Right cardiac atrium (tissue), 5 donors: Measurements from ENCODE around the gene PSD4. TPM values are rescaled to one million over a fixed set of nuclear protein-coding genes. Genes with fewer than 3 reads are reported as not detected.
"Not testable (repeated sequence)": the region's sequence is repeated elsewhere in the genome, so short reads cannot be mapped to it uniquely, and the experiment has no call there.

Source experiments
- ATAC-seq, 2 donors: fragments of 200-7000 bp; cut with Tn5 transposase; one replicate each; pipeline versions ENCODE4 v1.8.0 to v1.9.1; 2020; ENCODE audit warnings: moderate library complexity in 2 of 2, mild to moderate bottlenecking in 1 of 2
- DNase-seq, 3 donors: peaks; one replicate each; pipeline ENCODE4 v3.0.0-alpha.2; 2020
- H3K27ac ChIP-seq: one replicate; pipeline ENCODE4 v1.5.1; 2013; ENCODE audit warnings: mild to moderate bottlenecking, low read length, control low read depth, moderate library complexity
- H3K27me3 ChIP-seq: one replicate; pipeline ENCODE4 v1.6.1; 2013; ENCODE audit not compliant: control insufficient read depth, insufficient read depth
- H3K4me1 ChIP-seq: one replicate; pipeline ENCODE4 v1.6.1; 2013; ENCODE audit warnings: low read length; ENCODE audit not compliant: control insufficient read depth, insufficient read depth
- H3K4me3 ChIP-seq: one replicate; pipeline ENCODE4 v1.5.1; 2013; ENCODE audit warnings: low read length, control low read depth
- H3K9me3 ChIP-seq: one replicate; pipeline ENCODE4 v1.6.1; 2013; ENCODE audit warnings: low read length; ENCODE audit not compliant: control insufficient read depth
- WGBS: extraction: QIAGEN DNeasy Blood & Tissue Kit; methylation state at CpG from one replicate; pipeline ENCODE4 v1.1.7; 2013; 5-methylcytosine and 5-hydroxymethylcytosine counted together
- intact Hi-C, 4 donors: fragments of 100-400 bp; cut with DNase I; formaldehyde crosslinking; loops; one replicate each; pipeline versions ENCODE4 v1.11.0 to v1.14.0; 2022 to 2023
- polyA plus RNA-seq: library from polyadenylated mRNA; stranded (reverse); fragments of 200-250 nt; gene quantifications from one replicate; pipeline ENCODE4 v1.2.3, GENCODE V29; 2013
- total RNA-seq, 4 donors: library from RNA; stranded (reverse); fragmentation: NEBNext Ultra II Directional; extraction: Animal tissue kit (Norgen Biotek cat#: 25700); gene quantifications; one replicate each; pipeline ENCODE4 v1.2.1, GENCODE V29; 2021
- donor health status: healthy with polysubstance abuse.
- donor health status: DM: no; HTN: yes; CAD: no.
- donor health status: DM: no; HTN: no; CAD: no.
- donor health status: DM: no; HTN: yes; CAD: no; lungs with severe emphysema.
- donor health status: DM: yes; HTN: yes; CAD: no.

Gene PSD4
- total and polyA plus RNA-seq, 5 donors: 1.0 to 4.0 (median 2.6) TPM

- intact Hi-C loops: no loop called here
- WGBS: 89% methylated on average over 3 of the region's 3 CpGs
- H3K4me3 ChIP-seq: no peak overlapping the region
- ATAC-seq (no peak), DNase-seq (no peak)
- no peaks in the 10 kb centered on the region for H3K27me3 ChIP-seq
- H3K27ac ChIP-seq: no peak overlapping the region
- no peaks in the 10 kb centered on the region for H3K9me3 ChIP-seq
- H3K4me1 ChIP-seq: peaks cover 9% of the 10 kb centered on the region
Measured at GRCh38 chr2:113229795-113230194, 56.0 kb downstream of the PSD4 start.

GRCh38 chr2:113230531-113230930, 56.8 kb downstream of the PSD4 start:
- Histone ChIP-seq H3K27me3 (no peaks in the 10 kb centered on the region), H3K9me3 (no peaks in the 10 kb centered on the region), H3K27ac (no peak overlapping the region), H3K4me1 (peaks cover 9% of the 10 kb centered on the region), H3K4me3 (no peak overlapping the region)
- intact Hi-C loops: no loop called here
- DNase-seq (no peak), ATAC-seq (no peak)
- WGBS: 68% methylated on average over 6 of the region's 6 CpGs

GRCh38 chr2:113231064-113231463, 57.3 kb downstream of the PSD4 start:
- Histone ChIP-seq H3K9me3 (no peaks in the 10 kb centered on the region), H3K27ac (no peak overlapping the region), H3K4me1 (peaks cover 9% of the 10 kb centered on the region), H3K27me3 (no peaks in the 10 kb centered on the region), H3K4me3 (no peak overlapping the region)
- 14% methylated on average over 3 of the region's 3 CpGs for WGBS
- no peak for DNase-seq
- intact Hi-C loops: no loop called here
- peak in 1 of 2 donors; percentile 53 for ATAC-seq

- ATAC-seq: no peak
- 87% methylated on average over 3 of the region's 3 CpGs for WGBS
- intact Hi-C loops: no loop called here
Measured at GRCh38 chr2:113232123-113232522, 58.4 kb downstream of the PSD4 start.

GRCh38 chr2:113232740-113233139, 59.0 kb downstream of the PSD4 start:
- Histone ChIP-seq H3K4me3 (no peak overlapping the region), H3K9me3 (no peaks in the 10 kb centered on the region), H3K27ac (no peak overlapping the region), H3K4me1 (peaks cover 9% of the 10 kb centered on the region), H3K27me3 (no peaks in the 10 kb centered on the region)
- intact Hi-C loops: no loop called here
- ATAC-seq (no peak), DNase-seq (no peak)
- WGBS: 76% methylated on average over 6 of the region's 6 CpGs

More at GRCh38 chr2:113232123-113232522, 58.4 kb downstream of the PSD4 start:
- H3K27me3 ChIP-seq: no peaks in the 10 kb centered on the region
- H3K27ac ChIP-seq: no peak overlapping the region
- DNase-seq: no peak
- H3K9me3 ChIP-seq: no peaks in the 10 kb centered on the region
- peaks cover 9% of the 10 kb centered on the region for H3K4me1 ChIP-seq
- H3K4me3 ChIP-seq: no peak overlapping the region

- H3K9me3 ChIP-seq: no peaks in the 10 kb centered on the region
- peaks cover 9% of the 10 kb centered on the region for H3K4me1 ChIP-seq
- ATAC-seq (peak; percentile 17 to 47), DNase-seq (peak in 2 of 3 donors; percentile 50 to 64)
- intact Hi-C loops: no loop called here
- no peaks in the 10 kb centered on the region for H3K27me3 ChIP-seq
- 77% methylated on average over 9 of the region's 9 CpGs for WGBS
- H3K27ac ChIP-seq: no peak overlapping the region
- no peak overlapping the region for H3K4me3 ChIP-seq
Measured at GRCh38 chr2:113233593-113234550, 60.1 kb downstream of the PSD4 start.

- intact Hi-C loops: no loop called here
- DNase-seq (no peak), ATAC-seq (no peak)
- 90% methylated on average over 16 of the region's 16 CpGs for WGBS
- H3K27me3 ChIP-seq: no peaks in the 10 kb centered on the region
- H3K9me3 ChIP-seq: no peaks in the 10 kb centered on the region
- H3K4me3 ChIP-seq: no peak overlapping the region
- H3K4me1 ChIP-seq: peaks cover 9% of the 10 kb centered on the region
- H3K27ac ChIP-seq: no peak overlapping the region
Measured at GRCh38 chr2:113234721-113235346, 61.1 kb downstream of the PSD4 start.

GRCh38 chr2:113235347-113236226, 61.8 kb downstream of the PSD4 start:
- H3K27me3 ChIP-seq, H3K9me3 ChIP-seq, H3K27ac ChIP-seq, H3K4me1 ChIP-seq, intact Hi-C loops, H3K4me3 ChIP-seq: not testable (repeated sequence)
- ATAC-seq (peak in 1 of 2 donors; percentile 53), DNase-seq (peak in 1 of 3 donors; percentile 82)
- WGBS: 95% methylated on average over 73 of the region's 74 CpGs

GRCh38 chr2:113236367-113237159, 62.8 kb downstream of the PSD4 start:
- Histone ChIP-seq H3K27me3 (no peaks in the 10 kb centered on the region), H3K4me3 (no peak overlapping the region), H3K27ac (no peak overlapping the region), H3K4me1 (peaks cover 18% of the 10 kb centered on the region), H3K9me3 (no peaks in the 10 kb centered on the region)
- WGBS: 95% methylated on average over 37 of the region's 38 CpGs
- ATAC-seq: no peak
- DNase-seq: peak in 2 of 3 donors; percentile 35 to 63
- intact Hi-C loops: no loop called here

GRCh38 chr2:113237604-113238160, 63.9 kb downstream of the PSD4 start:
- Histone ChIP-seq H3K4me3 (no peak overlapping the region), H3K27ac (no peak overlapping the region), H3K27me3 (no peaks in the 10 kb centered on the region), H3K9me3 (no peaks in the 10 kb centered on the region), H3K4me1 (peaks cover 12% of the 10 kb centered on the region)
- ATAC-seq (no peak), DNase-seq (no peak)
- intact Hi-C loops: no loop called here
- 88% methylated on average over 9 of the region's 9 CpGs for WGBS
